Gastroesophageal sphincter (tissue), 3 donors: Measurements from ENCODE around the gene TXNL4B.

Experiments
- POLR2A ChIP-seq, 2 donors: fragments of 450-650 bp; IDR thresholded peaks; one replicate each; pipeline ENCODE4 v1.6.1; 2017; ENCODE audit warnings: antibody characterized with exemption in 2 of 2, mild to moderate bottlenecking in 2 of 2, moderate library complexity in 1 of 2
- POLR2AphosphoS5 ChIP-seq: sonication (generic); formaldehyde crosslinking; IDR thresholded peaks from one replicate; pipeline ENCODE4 v1.6.1; 2017; ENCODE audit warnings: antibody characterized with exemption
- TF ChIP-seq, protein P1 (sequence below), 4 experiments: fragments of 200-600 bp in 2 of 4; fragments of 450-650 bp in 2 of 4; sonication (generic) in 1 of 4; IDR thresholded peaks; one replicate each; pipeline ENCODE4 v1.5.1; 2017 to 2019; ENCODE audit warnings: antibody characterized with exemption in 4 of 4, mild to moderate bottlenecking in 2 of 4, moderate library complexity in 2 of 4

DNA sequence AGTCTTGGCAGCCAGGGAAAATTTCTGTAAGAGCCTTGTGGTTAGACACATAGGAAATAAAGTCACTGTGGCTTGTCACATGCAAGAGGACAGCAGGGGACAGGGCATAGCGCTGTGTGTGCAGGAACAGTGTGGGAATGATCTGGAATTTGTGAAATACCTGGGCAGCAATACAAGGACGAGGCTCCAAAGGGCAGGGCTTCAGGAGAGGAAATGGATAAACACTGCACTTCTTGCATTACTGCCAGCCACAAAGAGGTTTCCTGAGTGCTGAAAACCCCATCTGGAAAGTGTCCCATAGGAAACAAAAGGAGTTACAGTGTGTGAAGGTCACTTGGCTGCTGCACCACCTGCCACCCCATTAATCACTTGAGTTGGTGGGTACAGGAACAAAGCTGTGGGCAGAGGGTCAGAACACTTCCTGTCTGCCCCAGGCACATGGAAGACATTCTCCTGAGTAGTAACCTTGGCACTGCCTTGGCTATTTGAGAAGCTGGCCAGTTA, 51.2 kb downstream of the TXNL4B start:
- TF ChIP-seq, protein P1, sequence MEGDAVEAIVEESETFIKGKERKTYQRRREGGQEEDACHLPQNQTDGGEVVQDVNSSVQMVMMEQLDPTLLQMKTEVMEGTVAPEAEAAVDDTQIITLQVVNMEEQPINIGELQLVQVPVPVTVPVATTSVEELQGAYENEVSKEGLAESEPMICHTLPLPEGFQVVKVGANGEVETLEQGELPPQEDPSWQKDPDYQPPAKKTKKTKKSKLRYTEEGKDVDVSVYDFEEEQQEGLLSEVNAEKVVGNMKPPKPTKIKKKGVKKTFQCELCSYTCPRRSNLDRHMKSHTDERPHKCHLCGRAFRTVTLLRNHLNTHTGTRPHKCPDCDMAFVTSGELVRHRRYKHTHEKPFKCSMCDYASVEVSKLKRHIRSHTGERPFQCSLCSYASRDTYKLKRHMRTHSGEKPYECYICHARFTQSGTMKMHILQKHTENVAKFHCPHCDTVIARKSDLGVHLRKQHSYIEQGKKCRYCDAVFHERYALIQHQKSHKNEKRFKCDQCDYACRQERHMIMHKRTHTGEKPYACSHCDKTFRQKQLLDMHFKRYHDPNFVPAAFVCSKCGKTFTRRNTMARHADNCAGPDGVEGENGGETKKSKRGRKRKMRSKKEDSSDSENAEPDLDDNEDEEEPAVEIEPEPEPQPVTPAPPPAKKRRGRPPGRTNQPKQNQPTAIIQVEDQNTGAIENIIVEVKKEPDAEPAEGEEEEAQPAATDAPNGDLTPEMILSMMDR (IDR thresholded peaks at IDR 0.05) = no peak
- TF ChIP-seq POLR2A (IDR thresholded peaks at IDR 0.05) (no peak), POLR2AphosphoS5 (no peak)
